Endothelial cell of umbilical vein (primary cell): ENCODE results near the gene DOCK1. TPM values are rescaled to one million over a fixed set of nuclear protein-coding genes. Genes with fewer than 3 reads are reported as not detected.

ENCODE experiments used
- BruUV-seq: library from RNA; stranded (reverse); fragments of 400-500 nt; replicated peaks from 2 replicates; lab custom pipeline; 2021; lab: Mats Ljungman, UMichigan
- CTCF ChIA-PET: fragments of 300-600, 350-600 bp; sonication (Branson Sonifier 250); formaldehyde crosslinking; loops from one replicate; lab custom pipeline; 2021; ENCODE audit warnings: antibody characterized with exemption, inconsistent platforms; lab: Charles Lee
- POLR2A ChIA-PET: fragments of 300-600, 350-600 bp; sonication (Branson Sonifier 250); formaldehyde crosslinking; loops from one replicate; lab custom pipeline; 2021; ENCODE audit warnings: antibody characterized with exemption, inconsistent platforms; lab: Charles Lee
- DNase-seq: peaks from one replicate; pipeline ENCODE4 v3.0.0-alpha.2; 2011; ENCODE audit warnings: low read depth, low spot score
- FAIRE-seq: peaks from 2 replicates; lab custom pipeline; 2011; peaks lifted over from hg19 to GRCh38; lab: Jason Lieb, UNC
- H2AFZ ChIP-seq: 2 replicates; pipeline ENCODE4 v1.6.0; 2012; ENCODE audit warnings: low read depth, low read length, control low read depth, inconsistent platforms
- H3K27ac ChIP-seq: 2 replicates; pipeline ENCODE4 v1.5.1; 2011; ENCODE audit warnings: low read depth, mild to moderate bottlenecking, control low read depth, low read length, moderate library complexity; ENCODE audit not compliant: insufficient read depth
- H3K27me3 ChIP-seq, 2 experiments: 2 replicates each; pipeline versions ENCODE4 v1.6.0 to v1.6.1; 2011; ENCODE audit warnings: low read length in 2 of 2, mixed read lengths in 1 of 2; ENCODE audit not compliant: control insufficient read depth in 2 of 2, insufficient read depth in 2 of 2
- H3K36me3 ChIP-seq, 2 experiments: 2 replicates in 1 of 2; 3 replicates in 1 of 2; pipeline ENCODE4 v1.5.1; 2011; ENCODE audit warnings: low read length in 2 of 2, mild to moderate bottlenecking in 1 of 2, moderate library complexity in 1 of 2; ENCODE audit not compliant: control insufficient read depth in 2 of 2, insufficient read depth in 2 of 2; ENCODE audit errors: extremely low read depth in 1 of 2
- H3K4me1 ChIP-seq: 3 replicates; pipeline ENCODE4 v1.5.1; 2011; ENCODE audit warnings: mild to moderate bottlenecking, low read length; ENCODE audit not compliant: control insufficient read depth, insufficient read depth; ENCODE audit errors: extremely low read depth
- H3K4me2 ChIP-seq: 2 replicates; pipeline ENCODE4 v1.6.1; 2011; ENCODE audit warnings: low read length, control low read depth, mixed read lengths; ENCODE audit not compliant: insufficient read depth
- H3K4me3 ChIP-seq, 3 experiments: fragments of 200-600 bp in 1 of 3; sonication (generic), shearing (Covaris generic) in 1 of 3; replicated peaks in 1 of 3; 2 replicates each; pipeline ENCODE4 v1.5.1; 2011 to 2016; ENCODE audit warnings: control low read depth in 3 of 3, low read length in 3 of 3, mild to moderate bottlenecking in 2 of 3, inconsistent platforms in 1 of 3, low read depth in 1 of 3, moderate library complexity in 1 of 3; ENCODE audit not compliant: insufficient read depth in 1 of 3
- H3K79me2 ChIP-seq: 2 replicates; pipeline ENCODE4 v1.6.0; 2012; ENCODE audit warnings: low read length, inconsistent platforms; ENCODE audit not compliant: control insufficient read depth, insufficient read depth
- H3K9ac ChIP-seq: replicated peaks from 2 replicates; pipeline ENCODE3; 2011; ENCODE audit warnings: low read length, control low read depth; ENCODE audit not compliant: insufficient read depth; ENCODE audit errors: extremely low read depth
- H3K9me1 ChIP-seq: replicated peaks from 3 replicates; pipeline ENCODE4 v1.6.0; 2011; ENCODE audit warnings: mild to moderate bottlenecking, low read length; ENCODE audit not compliant: control insufficient read depth, insufficient read depth; ENCODE audit errors: extremely low read depth
- H3K9me3 ChIP-seq: replicated peaks from 2 replicates; pipeline ENCODE4 v1.5.1; 2012; ENCODE audit warnings: low read length, inconsistent platforms; ENCODE audit not compliant: control insufficient read depth, insufficient read depth
- H4K20me1 ChIP-seq: replicated peaks from 2 replicates; pipeline ENCODE3; 2011; ENCODE audit warnings: mild to moderate bottlenecking, low read length; ENCODE audit not compliant: control insufficient read depth, insufficient read depth; ENCODE audit errors: extremely low read depth
- EZH2 ChIP-seq: IDR thresholded peaks from 2 replicates; pipeline ENCODE4 v1.6.1; 2012; ENCODE audit warnings: borderline replicate concordance, low read depth, mild to moderate bottlenecking, moderate library complexity, low read length, inconsistent platforms; ENCODE audit not compliant: severe bottlenecking
- FOS ChIP-seq: IDR thresholded peaks from 2 replicates; pipeline ENCODE4 v1.6.1; 2011; ENCODE audit warnings: mild to moderate bottlenecking, low read length, moderate library complexity, borderline replicate concordance; ENCODE audit not compliant: insufficient read depth
- GATA2 ChIP-seq: IDR thresholded peaks from 2 replicates; pipeline ENCODE4 v1.7.0; 2011; ENCODE audit warnings: low read depth, mild to moderate bottlenecking, moderate library complexity, mixed read lengths, low read length; ENCODE audit not compliant: insufficient read length, insufficient read depth
- JUN ChIP-seq: IDR thresholded peaks from 2 replicates; pipeline ENCODE4 v1.6.1; 2011; ENCODE audit warnings: borderline replicate concordance, low read depth; ENCODE audit not compliant: insufficient read length, insufficient read depth
- MYC ChIP-seq: IDR thresholded peaks from one replicate; pipeline ENCODE4 v1.6.1; 2011; ENCODE audit warnings: mild to moderate bottlenecking, low read depth, low read length
- POLR2A ChIP-seq: IDR thresholded peaks from 2 replicates; pipeline ENCODE4 v1.6.1; 2012; ENCODE audit warnings: low read depth, mild to moderate bottlenecking, control low read depth, low read length
- POLR2AphosphoS5 ChIP-seq: IDR thresholded peaks from 2 replicates; pipeline ENCODE4 v1.6.1; 2012; ENCODE audit warnings: low read depth, mild to moderate bottlenecking, control low read depth, low read length, moderate library complexity; ENCODE audit not compliant: insufficient read depth
- dilution Hi-C: fragments of 300-500 bp; cut with MboI; formaldehyde crosslinking; loops from one replicate; pipeline ENCODE4 v1.15.0; 2019; ENCODE audit warnings: low sequenced_read_pairs; ENCODE audit not compliant: extremely low pct_ligation_motif_present
- intact Hi-C: fragments of 100-400 bp; cut with micrococcal nuclease; formaldehyde crosslinking; loops from one replicate; pipeline ENCODE4 v1.10.0; 2022
- polyA plus RNA-seq, 4 experiments: library from polyadenylated mRNA; depleted of rRNA in 3 of 4; stranded (reverse) in 3 of 4; unstranded in 1 of 4; fragments of >200 nt; gene quantifications; 2 replicates each; pipeline versions ENCODE4 v1.2.1 to v1.2.3, GENCODE V29; 2011 to 2012; ENCODE audit warnings: missing spikeins in 1 of 4
- total RNA-seq: library from RNA; stranded (reverse); gene quantifications from 2 replicates; pipeline ENCODE4 v1.2.3, GENCODE V29; 2021
- TF ChIP-seq, protein P1 (sequence below), 2 donors: IDR thresholded peaks; 1 replicate in 1 of 2; 2 replicates in 1 of 2; pipeline ENCODE4 v1.5.1; 2011; ENCODE audit warnings: low read length in 2 of 2, mild to moderate bottlenecking in 2 of 2, moderate library complexity in 2 of 2, control low read depth in 1 of 2, inconsistent platforms in 1 of 2, low read depth in 1 of 2; ENCODE audit not compliant: insufficient read depth in 1 of 2; ENCODE audit errors: extremely low read depth in 1 of 2
- TF ChIP-seq, protein P2 (sequence below): IDR thresholded peaks from 2 replicates; pipeline ENCODE4 v1.6.1; 2011; ENCODE audit not compliant: insufficient read depth, insufficient read length

The DOCK1 gene
- total and polyA plus RNA-seq, 2 donors (not counting 3 experiments of a cell fraction or from before 2014, with no cell fraction given) = 22.5 to 83.1 TPM

DNA sequence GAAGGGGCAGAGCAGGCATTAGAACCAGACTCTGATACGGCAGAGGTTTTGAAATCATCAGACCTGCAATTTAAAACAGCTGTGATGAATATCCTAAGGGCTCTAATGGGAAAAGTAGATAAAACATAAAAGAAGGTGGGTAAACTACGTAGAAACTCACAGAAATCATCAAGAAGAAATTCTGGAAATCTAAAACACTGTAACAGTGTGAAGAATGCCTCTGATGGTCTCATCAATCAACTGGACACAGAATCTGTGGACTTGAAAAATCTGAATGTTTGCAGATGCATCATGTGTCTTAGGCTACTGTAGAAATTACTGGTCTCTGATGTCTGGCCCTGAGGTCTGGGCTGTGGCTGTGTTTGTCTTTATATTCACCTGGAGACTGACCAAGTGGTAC lies 470.8 kb downstream of the DOCK1 start:
- dilution Hi-C loops = no loop called here

More for the DNA sequence above, 470.8 kb downstream of the DOCK1 start:
- intact Hi-C loops = no loop called here
- H3K4me3 ChIP-seq = no peak overlapping the region
- H3K4me2 ChIP-seq = no peak overlapping the region
- no peaks in the 10 kb centered on the region for H4K20me1 ChIP-seq
- FAIRE-seq = no peak
- no peaks in the 10 kb centered on the region for H3K9me3 ChIP-seq
- H3K27me3 ChIP-seq = no peaks in the 10 kb centered on the region
- TF ChIP-seq, protein P1, sequence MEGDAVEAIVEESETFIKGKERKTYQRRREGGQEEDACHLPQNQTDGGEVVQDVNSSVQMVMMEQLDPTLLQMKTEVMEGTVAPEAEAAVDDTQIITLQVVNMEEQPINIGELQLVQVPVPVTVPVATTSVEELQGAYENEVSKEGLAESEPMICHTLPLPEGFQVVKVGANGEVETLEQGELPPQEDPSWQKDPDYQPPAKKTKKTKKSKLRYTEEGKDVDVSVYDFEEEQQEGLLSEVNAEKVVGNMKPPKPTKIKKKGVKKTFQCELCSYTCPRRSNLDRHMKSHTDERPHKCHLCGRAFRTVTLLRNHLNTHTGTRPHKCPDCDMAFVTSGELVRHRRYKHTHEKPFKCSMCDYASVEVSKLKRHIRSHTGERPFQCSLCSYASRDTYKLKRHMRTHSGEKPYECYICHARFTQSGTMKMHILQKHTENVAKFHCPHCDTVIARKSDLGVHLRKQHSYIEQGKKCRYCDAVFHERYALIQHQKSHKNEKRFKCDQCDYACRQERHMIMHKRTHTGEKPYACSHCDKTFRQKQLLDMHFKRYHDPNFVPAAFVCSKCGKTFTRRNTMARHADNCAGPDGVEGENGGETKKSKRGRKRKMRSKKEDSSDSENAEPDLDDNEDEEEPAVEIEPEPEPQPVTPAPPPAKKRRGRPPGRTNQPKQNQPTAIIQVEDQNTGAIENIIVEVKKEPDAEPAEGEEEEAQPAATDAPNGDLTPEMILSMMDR (IDR thresholded peaks at IDR 0.05; ENCODE audit: extremely low read depth in 1 of 2, insufficient read depth in 1 of 2, low read depth in 1 of 2, low read length in 2 of 2) = no peak
- no peak for TF ChIP-seq MYC
- TF ChIP-seq, protein P2, sequence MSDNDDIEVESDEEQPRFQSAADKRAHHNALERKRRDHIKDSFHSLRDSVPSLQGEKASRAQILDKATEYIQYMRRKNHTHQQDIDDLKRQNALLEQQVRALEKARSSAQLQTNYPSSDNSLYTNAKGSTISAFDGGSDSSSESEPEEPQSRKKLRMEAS = no peak
- TF ChIP-seq JUN = no peak
- TF ChIP-seq FOS = no peak
- no peak for TF ChIP-seq POLR2A
- TF ChIP-seq GATA2 = no peak
- TF ChIP-seq POLR2AphosphoS5 = no peak
- TF ChIP-seq EZH2 = no peak
- peaks cover 0 to 13% of the 10 kb centered on the region in 2 experiments for H3K36me3 ChIP-seq
- no TSS peak for BruUV-seq
- CTCF ChIA-PET = interaction anchor here (1.3 kb wide), 1 partner anchor 132 kb away, joined by 4 read pairs; no protein-coding TSS in a partner anchor
- no peak overlapping the region for H3K27ac ChIP-seq
- H3K4me1 ChIP-seq = no peaks in the 10 kb centered on the region
- no peaks in the 10 kb centered on the region for H3K79me2 ChIP-seq
- DNase-seq = no peak
- no peaks in the 10 kb centered on the region for H3K9me1 ChIP-seq
- no peak overlapping the region for H2AFZ ChIP-seq
- POLR2A ChIA-PET = no interaction called here
- no peak overlapping the region for H3K9ac ChIP-seq
